ENCODE measurements around the gene SHKBP1. TPM values are rescaled to one million over a fixed set of nuclear protein-coding genes. Genes with fewer than 3 reads are reported as not detected.
A peak's percentile ranks its signal among the peaks of the same experiment; 100 is the strongest.
"Not testable (repeated sequence)": the region's sequence is repeated elsewhere in the genome, so short reads cannot be mapped to it uniquely, and the experiment has no call there.

The SHKBP1 gene
- total RNA-seq, 1 donor from 2014 or later = 136 TPM

- Mint-ChIP-seq H3K27ac (no peak overlapping the region), H3K4me3 (ENCODE audit: low read depth) (no peak overlapping the region), H3K36me3 (ENCODE audit: low read depth) (peaks cover 67% of the 10 kb centered on the region), H3K9me3 (no peaks in the 10 kb centered on the region), H3K4me1 (ENCODE audit: low read depth) (peaks cover 16% of the 10 kb centered on the region), H3K27me3 (ENCODE audit: low read depth) (no peaks in the 10 kb centered on the region)
- DNase-seq (ENCODE audit: low spot score) = no peak
- intact Hi-C loops (cut with micrococcal nuclease) = no loop called here
Observed at GRCh38 chr19:40581531-40581930, 4.9 kb downstream of the SHKBP1 start.

GRCh38 chr19:40582467-40582866 lies 5.8 kb downstream of the SHKBP1 start:
- H3K4me1 Mint-ChIP-seq (ENCODE audit: low read depth) = peaks cover 16% of the 10 kb centered on the region
- no peak for DNase-seq (ENCODE audit: low spot score)
- no peaks in the 10 kb centered on the region for H3K9me3 Mint-ChIP-seq
- no peaks in the 10 kb centered on the region for H3K27me3 Mint-ChIP-seq (ENCODE audit: low read depth)
- H3K36me3 Mint-ChIP-seq (ENCODE audit: low read depth) = peaks cover 71% of the 10 kb centered on the region
- peak overlapping the region; percentile 9 for H3K27ac Mint-ChIP-seq
- intact Hi-C loops (cut with micrococcal nuclease) = no loop called here
- H3K4me3 Mint-ChIP-seq (ENCODE audit: low read depth) = no peak overlapping the region

GRCh38 chr19:40583283-40583682 lies 6.6 kb downstream of the SHKBP1 start:
- H3K27ac Mint-ChIP-seq = no peak overlapping the region
- no peak overlapping the region for H3K4me3 Mint-ChIP-seq (ENCODE audit: low read depth)
- intact Hi-C loops (cut with micrococcal nuclease) = no loop called here
- peaks cover 10% of the 10 kb centered on the region for H3K4me1 Mint-ChIP-seq (ENCODE audit: low read depth)
- H3K27me3 Mint-ChIP-seq (ENCODE audit: low read depth) = no peaks in the 10 kb centered on the region
- peaks cover 71% of the 10 kb centered on the region for H3K36me3 Mint-ChIP-seq (ENCODE audit: low read depth)
- DNase-seq (ENCODE audit: low spot score) = no peak
- H3K9me3 Mint-ChIP-seq = no peaks in the 10 kb centered on the region

GRCh38 chr19:40584007-40584406 lies 7.3 kb downstream of the SHKBP1 start:
- H3K27ac Mint-ChIP-seq = no peak overlapping the region
- H3K4me3 Mint-ChIP-seq (ENCODE audit: low read depth) = no peak overlapping the region
- intact Hi-C loops (cut with micrococcal nuclease) = no loop called here
- H3K36me3 Mint-ChIP-seq (ENCODE audit: low read depth) = peaks cover 74% of the 10 kb centered on the region
- H3K9me3 Mint-ChIP-seq = no peaks in the 10 kb centered on the region
- DNase-seq (ENCODE audit: low spot score) = no peak
- H3K4me1 Mint-ChIP-seq (ENCODE audit: low read depth) = peaks cover 6% of the 10 kb centered on the region
- no peaks in the 10 kb centered on the region for H3K27me3 Mint-ChIP-seq (ENCODE audit: low read depth)

- no peak for DNase-seq (ENCODE audit: low spot score)
- Mint-ChIP-seq H3K4me3 (ENCODE audit: low read depth) (peak overlapping the region; percentile 30), H3K27me3 (ENCODE audit: low read depth) (no peaks in the 10 kb centered on the region), H3K4me1 (ENCODE audit: low read depth) (peaks cover 6% of the 10 kb centered on the region), H3K36me3 (ENCODE audit: low read depth) (peaks cover 71% of the 10 kb centered on the region), H3K27ac (peak overlapping the region; percentile 69), H3K9me3 (no peaks in the 10 kb centered on the region)
- intact Hi-C loops (cut with micrococcal nuclease) = no loop called here
Observed at GRCh38 chr19:40585241-40585981, 8.7 kb downstream of the SHKBP1 start.

- Mint-ChIP-seq H3K27ac (peak overlapping the region; percentile 69), H3K36me3 (ENCODE audit: low read depth) (peaks cover 66% of the 10 kb centered on the region), H3K27me3 (ENCODE audit: low read depth) (no peaks in the 10 kb centered on the region), H3K9me3 (no peaks in the 10 kb centered on the region), H3K4me1 (ENCODE audit: low read depth) (peaks cover 6% of the 10 kb centered on the region), H3K4me3 (ENCODE audit: low read depth) (peak overlapping the region; percentile 30)
- DNase-seq (ENCODE audit: low spot score) = no peak
- intact Hi-C loops (cut with micrococcal nuclease) = no loop called here
Observed at GRCh38 chr19:40585982-40586422, 9.3 kb downstream of the SHKBP1 start.

- intact Hi-C loops (cut with micrococcal nuclease) = no loop called here
- H3K4me1 Mint-ChIP-seq (ENCODE audit: low read depth) = peaks cover 6% of the 10 kb centered on the region
- no peaks in the 10 kb centered on the region for H3K27me3 Mint-ChIP-seq (ENCODE audit: low read depth)
- H3K4me3 Mint-ChIP-seq (ENCODE audit: low read depth) = no peak overlapping the region
- H3K27ac Mint-ChIP-seq = no peak overlapping the region
- no peak for DNase-seq (ENCODE audit: low spot score)
- peaks cover 68% of the 10 kb centered on the region for H3K36me3 Mint-ChIP-seq (ENCODE audit: low read depth)
- H3K9me3 Mint-ChIP-seq = no peaks in the 10 kb centered on the region
Observed at GRCh38 chr19:40586611-40587010, 9.9 kb downstream of the SHKBP1 start.

- Mint-ChIP-seq H3K27ac (no peak overlapping the region), H3K4me1 (ENCODE audit: low read depth) (peaks cover 6% of the 10 kb centered on the region), H3K36me3 (ENCODE audit: low read depth) (peaks cover 59% of the 10 kb centered on the region), H3K4me3 (ENCODE audit: low read depth) (no peak overlapping the region), H3K27me3 (ENCODE audit: low read depth) (no peaks in the 10 kb centered on the region), H3K9me3 (no peaks in the 10 kb centered on the region)
- DNase-seq (ENCODE audit: low spot score) = no peak
- intact Hi-C loops (cut with micrococcal nuclease) = no loop called here
Observed at GRCh38 chr19:40588110-40588854, 11.6 kb downstream of the SHKBP1 start.

- DNase-seq (ENCODE audit: low spot score) = no peak
- H3K4me3 Mint-ChIP-seq (ENCODE audit: low read depth) = no peak overlapping the region
- peaks cover 53% of the 10 kb centered on the region for H3K36me3 Mint-ChIP-seq (ENCODE audit: low read depth)
- H3K9me3 Mint-ChIP-seq = no peaks in the 10 kb centered on the region
- intact Hi-C loops (cut with micrococcal nuclease) = no loop called here
- H3K27me3 Mint-ChIP-seq (ENCODE audit: low read depth) = no peaks in the 10 kb centered on the region
- H3K4me1 Mint-ChIP-seq (ENCODE audit: low read depth) = peaks cover 7% of the 10 kb centered on the region
- no peak overlapping the region for H3K27ac Mint-ChIP-seq
Observed at GRCh38 chr19:40588926-40589569, 12.4 kb downstream of the SHKBP1 start.

GRCh38 chr19:40589591-40590429 lies 13.1 kb downstream of the SHKBP1 start:
- H3K4me3 Mint-ChIP-seq (ENCODE audit: low read depth) = no peak overlapping the region
- no peaks in the 10 kb centered on the region for H3K27me3 Mint-ChIP-seq (ENCODE audit: low read depth)
- peaks cover 45% of the 10 kb centered on the region for H3K36me3 Mint-ChIP-seq (ENCODE audit: low read depth)
- DNase-seq (ENCODE audit: low spot score) = no peak
- peaks cover 15% of the 10 kb centered on the region for H3K4me1 Mint-ChIP-seq (ENCODE audit: low read depth)
- no peaks in the 10 kb centered on the region for H3K9me3 Mint-ChIP-seq
- intact Hi-C loops (cut with micrococcal nuclease) = no loop called here
- no peak overlapping the region for H3K27ac Mint-ChIP-seq

- no peak for DNase-seq (ENCODE audit: low spot score)
- no peaks in the 10 kb centered on the region for H3K9me3 Mint-ChIP-seq
- intact Hi-C loops (cut with micrococcal nuclease) = no loop called here
Observed at GRCh38 chr19:40590464-40591265, 14.0 kb downstream of the SHKBP1 start.

GRCh38 chr19:40591724-40592123 lies 15.1 kb downstream of the SHKBP1 start:
- H3K27ac Mint-ChIP-seq; H3K9me3 Mint-ChIP-seq; H3K27me3 Mint-ChIP-seq (ENCODE audit: low read depth); DNase-seq (ENCODE audit: low spot score); intact Hi-C loops (cut with micrococcal nuclease); H3K4me3 Mint-ChIP-seq (ENCODE audit: low read depth): not testable (repeated sequence)
- H3K4me1 Mint-ChIP-seq (ENCODE audit: low read depth) = peaks cover 10% of the 10 kb centered on the region
- peaks cover 32% of the 10 kb centered on the region for H3K36me3 Mint-ChIP-seq (ENCODE audit: low read depth)

More at GRCh38 chr19:40590464-40591265, 14.0 kb downstream of the SHKBP1 start:
- Mint-ChIP-seq H3K27me3 (ENCODE audit: low read depth) (peaks cover 1% of the 10 kb centered on the region), H3K27ac (no peak overlapping the region), H3K36me3 (ENCODE audit: low read depth) (peaks cover 42% of the 10 kb centered on the region), H3K4me1 (ENCODE audit: low read depth) (peaks cover 16% of the 10 kb centered on the region), H3K4me3 (ENCODE audit: low read depth) (no peak overlapping the region)
